Suprapubic skin (tissue), 4 donors: ENCODE measurements around the gene ZC3H12C. TPM values are rescaled to one million over a fixed set of nuclear protein-coding genes. Genes with fewer than 3 reads are reported as not detected.

Source experiments
- DNase-seq, 2 donors: peaks; one replicate each; pipeline ENCODE4 v3.0.0-alpha.2; 2019; ENCODE audit warnings: low spot score in 2 of 2
- H3K27ac ChIP-seq: fragments of 200-600 bp; sonication (generic); one replicate; pipeline ENCODE4 v1.5.1; 2019
- H3K27me3 ChIP-seq: fragments of 200-600 bp; sonication (generic); one replicate; pipeline ENCODE4 v1.5.1; 2019
- H3K36me3 ChIP-seq: fragments of 200-600 bp; sonication (generic); one replicate; pipeline ENCODE4 v1.5.1; 2019
- H3K4me1 ChIP-seq: fragments of 200-600 bp; sonication (generic); one replicate; pipeline ENCODE4 v1.5.1; 2019
- H3K4me3 ChIP-seq: fragments of 200-600 bp; sonication (generic); one replicate; pipeline ENCODE4 v1.5.1; 2019; ENCODE audit warnings: mild to moderate bottlenecking
- H3K9me3 ChIP-seq: fragments of 200-600 bp; sonication (generic); one replicate; pipeline ENCODE4 v1.5.1; 2019
- EP300 ChIP-seq: sonication (generic); formaldehyde crosslinking; IDR thresholded peaks from one replicate; pipeline ENCODE4 v1.6.1; 2017; ENCODE audit warnings: antibody characterized with exemption
- POLR2A ChIP-seq, 2 donors: fragments of 450-650 bp; IDR thresholded peaks; one replicate each; pipeline ENCODE4 v1.6.1; 2017; ENCODE audit warnings: antibody characterized with exemption in 2 of 2, mild to moderate bottlenecking in 2 of 2, moderate library complexity in 2 of 2
- POLR2AphosphoS5 ChIP-seq, 3 donors: sonication (generic); formaldehyde crosslinking; IDR thresholded peaks; one replicate each; pipeline ENCODE4 v1.6.1; 2017; ENCODE audit warnings: antibody characterized with exemption in 3 of 3
- WGBS: methylation state at CpG from one replicate; pipeline ENCODE4 v1.1.5; 2018; 5-methylcytosine and 5-hydroxymethylcytosine counted together
- total RNA-seq, 4 donors: library from RNA; depleted of rRNA; stranded (reverse); fragments of >200 nt; gene quantifications; one replicate each; pipeline ENCODE4 v1.1.0, GENCODE V29; 2016
- TF ChIP-seq, protein P1 (sequence below), 2 donors: fragments of 200-600 bp in 1 of 2; fragments of 450-650 bp in 1 of 2; sonication (generic) in 1 of 2; IDR thresholded peaks; one replicate each; pipeline ENCODE4 v1.5.1; 2016 to 2019; ENCODE audit warnings: antibody characterized with exemption in 2 of 2, mild to moderate bottlenecking in 1 of 2, moderate library complexity in 1 of 2

ZC3H12C gene
- total RNA-seq, 4 donors from 2014 or later, result 15.0 to 22.7 (median 20.8) TPM

DNA sequence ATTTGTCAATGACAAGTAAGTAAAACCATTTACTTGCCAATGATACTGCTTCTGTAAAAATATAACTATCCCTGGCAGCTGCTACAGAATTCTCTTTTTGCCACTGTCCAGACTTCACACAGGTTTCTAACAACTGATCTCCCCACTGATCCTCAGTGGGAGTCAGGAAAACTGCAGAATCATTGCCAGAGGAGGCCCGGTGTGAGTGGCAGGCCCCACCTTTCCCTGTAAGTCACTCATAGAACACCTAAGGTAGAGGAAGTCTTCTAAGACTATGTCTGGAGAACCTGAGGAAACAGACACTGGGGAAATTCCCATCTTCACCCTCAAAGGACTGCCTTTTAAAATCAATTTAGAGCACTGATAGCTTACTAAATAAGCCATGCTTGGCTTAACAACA, 66.3 kb downstream of the ZC3H12C start:
- Histone ChIP-seq H3K4me1 (no peaks in the 10 kb centered on the region), H3K4me3 (no peak overlapping the region), H3K27ac (no peak overlapping the region), H3K9me3 (no peaks in the 10 kb centered on the region), H3K27me3 (no peaks in the 10 kb centered on the region), H3K36me3 (peaks cover 19% of the 10 kb centered on the region)
- 88% methylated on average over 1 of the region's 1 CpG for WGBS
- DNase-seq, result no peak
- TF ChIP-seq POLR2AphosphoS5 (IDR thresholded peaks at IDR 0.05), result no peak
- no peak for TF ChIP-seq POLR2A (IDR thresholded peaks at IDR 0.05)
- TF ChIP-seq, protein P1, sequence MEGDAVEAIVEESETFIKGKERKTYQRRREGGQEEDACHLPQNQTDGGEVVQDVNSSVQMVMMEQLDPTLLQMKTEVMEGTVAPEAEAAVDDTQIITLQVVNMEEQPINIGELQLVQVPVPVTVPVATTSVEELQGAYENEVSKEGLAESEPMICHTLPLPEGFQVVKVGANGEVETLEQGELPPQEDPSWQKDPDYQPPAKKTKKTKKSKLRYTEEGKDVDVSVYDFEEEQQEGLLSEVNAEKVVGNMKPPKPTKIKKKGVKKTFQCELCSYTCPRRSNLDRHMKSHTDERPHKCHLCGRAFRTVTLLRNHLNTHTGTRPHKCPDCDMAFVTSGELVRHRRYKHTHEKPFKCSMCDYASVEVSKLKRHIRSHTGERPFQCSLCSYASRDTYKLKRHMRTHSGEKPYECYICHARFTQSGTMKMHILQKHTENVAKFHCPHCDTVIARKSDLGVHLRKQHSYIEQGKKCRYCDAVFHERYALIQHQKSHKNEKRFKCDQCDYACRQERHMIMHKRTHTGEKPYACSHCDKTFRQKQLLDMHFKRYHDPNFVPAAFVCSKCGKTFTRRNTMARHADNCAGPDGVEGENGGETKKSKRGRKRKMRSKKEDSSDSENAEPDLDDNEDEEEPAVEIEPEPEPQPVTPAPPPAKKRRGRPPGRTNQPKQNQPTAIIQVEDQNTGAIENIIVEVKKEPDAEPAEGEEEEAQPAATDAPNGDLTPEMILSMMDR (IDR thresholded peaks at IDR 0.05), result no peak
- no peak for TF ChIP-seq EP300

- no peak for DNase-seq
- H3K27me3 ChIP-seq, result no peaks in the 10 kb centered on the region
- H3K4me3 ChIP-seq, result no peak overlapping the region
- WGBS, result 90% methylated on average over 3 of the region's 3 CpGs
- no peaks in the 10 kb centered on the region for H3K4me1 ChIP-seq
- H3K36me3 ChIP-seq, result peaks cover 24% of the 10 kb centered on the region
- H3K27ac ChIP-seq, result no peak overlapping the region
- no peaks in the 10 kb centered on the region for H3K9me3 ChIP-seq
- TF ChIP-seq POLR2AphosphoS5 (IDR thresholded peaks at IDR 0.05) (no peak), EP300 (no peak), POLR2A (IDR thresholded peaks at IDR 0.05) (no peak)
- TF ChIP-seq, protein P1 (IDR thresholded peaks at IDR 0.05), result no peak
These were observed 66.8 kb downstream of the ZC3H12C start for GRCh38 chr11:110160016-110160415.

DNA sequence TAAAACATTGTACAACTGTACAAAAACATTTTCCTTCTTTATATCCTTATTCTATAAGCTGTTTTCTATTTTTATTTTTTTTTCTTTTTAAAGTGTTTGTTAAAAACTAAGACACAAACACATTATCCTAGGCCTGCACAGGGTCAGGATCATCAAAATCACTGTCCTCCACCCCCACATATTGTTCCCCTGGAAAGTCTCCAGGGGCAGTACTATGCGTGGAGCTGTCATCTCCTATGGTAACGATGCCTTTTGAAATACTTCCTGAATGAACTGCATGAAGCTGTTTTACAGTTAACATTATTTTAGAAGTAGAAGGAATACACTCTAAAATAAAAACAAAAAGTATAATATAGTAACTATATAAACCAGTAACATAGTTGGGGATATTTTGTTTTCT, 67.2 kb downstream of the ZC3H12C start:
- Histone ChIP-seq H3K4me1 (no peaks in the 10 kb centered on the region), H3K4me3 (no peak overlapping the region), H3K36me3 (peaks cover 28% of the 10 kb centered on the region), H3K27ac (no peak overlapping the region), H3K27me3 (no peaks in the 10 kb centered on the region), H3K9me3 (no peaks in the 10 kb centered on the region)
- 72% methylated on average over 2 of the region's 2 CpGs for WGBS
- no peak for DNase-seq
- TF ChIP-seq, protein P1 (IDR thresholded peaks at IDR 0.05), result no peak

GRCh38 chr11:110161061-110161460, 67.9 kb downstream of the ZC3H12C start:
- DNase-seq, result no peak
- Histone ChIP-seq H3K36me3 (peaks cover 32% of the 10 kb centered on the region), H3K27me3 (no peaks in the 10 kb centered on the region), H3K4me3 (no peak overlapping the region), H3K27ac (no peak overlapping the region), H3K4me1 (no peaks in the 10 kb centered on the region), H3K9me3 (no peaks in the 10 kb centered on the region)
- TF ChIP-seq EP300 (no peak), POLR2A (IDR thresholded peaks at IDR 0.05) (no peak), POLR2AphosphoS5 (IDR thresholded peaks at IDR 0.05) (no peak)
- TF ChIP-seq, protein P1 (IDR thresholded peaks at IDR 0.05), result no peak
- WGBS, result 96% methylated on average over 9 of the region's 9 CpGs

- H3K4me3 ChIP-seq, result no peak overlapping the region
- TF ChIP-seq EP300 (no peak), POLR2AphosphoS5 (IDR thresholded peaks at IDR 0.05) (no peak), POLR2A (IDR thresholded peaks at IDR 0.05) (no peak)
- TF ChIP-seq, protein P1 (IDR thresholded peaks at IDR 0.05), result no peak
- H3K36me3 ChIP-seq, result peaks cover 32% of the 10 kb centered on the region
- no peak for DNase-seq
- no peak overlapping the region for H3K27ac ChIP-seq
- no peaks in the 10 kb centered on the region for H3K4me1 ChIP-seq
- H3K27me3 ChIP-seq, result no peaks in the 10 kb centered on the region
- H3K9me3 ChIP-seq, result no peaks in the 10 kb centered on the region
These were observed 69.0 kb downstream of the ZC3H12C start for GRCh38 chr11:110162216-110162615.
